BJ (cell line): ENCODE data around the gene DNAJC18. TPM values are rescaled to one million over a fixed set of nuclear protein-coding genes. Genes with fewer than 3 reads are reported as not detected.
A peak's percentile ranks its signal among the peaks of the same experiment; 100 is the strongest.

ENCODE experiments used
- CTCF ChIA-PET: fragments of 350-600 bp; formaldehyde crosslinking; extraction: SDS; loops from one replicate; lab custom pipeline; 2021; ENCODE audit warnings: antibody characterized with exemption, inconsistent platforms; lab: Yijun Ruan, JAX
- POLR2A ChIA-PET: fragments of 300-600 bp; sonication (Branson Sonifier 250); formaldehyde crosslinking; extraction: SDS; loops from one replicate; lab custom pipeline; 2021; ENCODE audit warnings: antibody characterized with exemption; lab: Charles Lee
- DNase-seq: peaks from one replicate; pipeline ENCODE4 v3.0.0-alpha.2; 2011; ENCODE audit warnings: low read depth
- H3K27me3 ChIP-seq: 2 replicates; pipeline ENCODE4 v1.6.0; 2011; ENCODE audit warnings: low read length; ENCODE audit not compliant: control insufficient read depth, insufficient read depth
- H3K36me3 ChIP-seq: 2 replicates; pipeline ENCODE4 v1.5.1; 2011; ENCODE audit warnings: low read length; ENCODE audit not compliant: control insufficient read depth, insufficient read depth
- H3K4me3 ChIP-seq: 2 replicates; pipeline ENCODE4 v1.5.1; 2011; ENCODE audit warnings: low read depth, mild to moderate bottlenecking, control low read depth, low read length
- CTCF ChIP-seq: IDR thresholded peaks from 2 replicates; pipeline ENCODE4 v1.5.1; 2011; ENCODE audit warnings: low read depth, mild to moderate bottlenecking, control low read depth, inconsistent platforms, low read length, moderate library complexity; ENCODE audit not compliant: insufficient read depth
- polyA plus RNA-seq: library from polyadenylated mRNA; depleted of rRNA; stranded (reverse); fragments of >200 nt; gene quantifications from 2 replicates; pipeline ENCODE4 v1.2.3, GENCODE V29; 2011

Gene DNAJC18
- polyA plus RNA-seq, 1 experiment = 5.2 TPM

- H3K4me3 ChIP-seq = peak overlapping the region; percentile 21
- no peak for DNase-seq
- no peaks in the 10 kb centered on the region for H3K36me3 ChIP-seq
- TF ChIP-seq CTCF = peak; percentile 54
- ChIA-PET CTCF (no interaction called here), POLR2A (no interaction called here)
- peaks cover 4% of the 10 kb centered on the region for H3K27me3 ChIP-seq
These were observed 46.4 kb downstream of the DNAJC18 start for GRCh38 chr5:139392678-139393496.

- H3K4me3 ChIP-seq = no peak overlapping the region; the same call in 1 of the 2 replicates
- ChIA-PET CTCF (no interaction called here), POLR2A (no interaction called here)
- H3K27me3 ChIP-seq = peaks cover 4% of the 10 kb centered on the region
- no peak for TF ChIP-seq CTCF
- no peaks in the 10 kb centered on the region for H3K36me3 ChIP-seq
- DNase-seq = no peak
These were observed 47.0 kb downstream of the DNAJC18 start for GRCh38 chr5:139392324-139392677.

DNA sequence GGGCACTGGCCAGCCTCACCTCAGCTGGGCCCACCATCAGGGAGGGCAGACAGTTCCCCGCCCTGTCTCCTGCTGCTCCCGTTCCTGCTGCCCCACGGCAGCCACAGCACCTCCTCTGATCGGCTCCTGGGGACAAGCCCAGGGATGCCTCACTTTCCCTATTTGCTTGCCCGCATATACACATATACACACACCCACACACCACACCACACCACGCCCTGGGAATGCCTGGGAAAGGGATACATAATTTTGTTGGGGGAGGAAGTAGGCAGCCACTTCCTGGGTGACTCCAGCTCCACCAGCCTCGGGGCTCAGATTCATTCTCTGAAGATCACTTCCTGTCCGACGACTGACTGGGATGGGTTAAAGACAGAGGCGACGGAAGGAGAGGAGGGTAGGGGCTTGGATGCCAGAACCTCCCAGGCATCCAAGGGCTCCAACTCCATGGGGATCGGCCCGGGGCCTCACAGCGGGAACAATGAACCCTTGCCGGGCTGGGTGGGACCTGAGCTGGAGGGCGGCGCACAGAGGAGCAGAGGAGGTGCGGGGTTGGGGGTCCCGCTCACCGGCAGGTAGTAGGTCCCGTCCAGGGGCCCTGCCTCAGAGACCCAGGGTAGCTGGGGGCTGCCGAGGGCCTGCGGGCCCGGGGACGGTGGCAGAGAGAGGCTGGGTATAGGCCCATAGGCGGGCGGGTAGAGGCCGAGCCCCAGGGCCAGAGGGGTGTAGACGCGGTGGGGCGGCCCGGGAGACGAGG lies 47.6 kb downstream of the DNAJC18 start:
- CTCF ChIA-PET = interaction anchor here (0.9 to 1.1 kb wide), 2 partner anchors 9 to 15 kb away, joined by 3 to 4 read pairs; no protein-coding TSS in a partner anchor
- TF ChIP-seq CTCF = no peak
- no peak for DNase-seq
- Histone ChIP-seq H3K36me3 (no peaks in the 10 kb centered on the region), H3K27me3 (peaks cover 4% of the 10 kb centered on the region), H3K4me3 (no peak overlapping the region; the same call in 1 of the 2 replicates)
- POLR2A ChIA-PET = no interaction called here

GRCh38 chr5:139390639-139391569 lies 48.4 kb downstream of the DNAJC18 start:
- CTCF ChIA-PET = interaction anchor here (0.9 to 1.3 kb wide), 3 partner anchors 10 to 16 kb away, joined by 3 to 4 read pairs (median 3); partner anchors contain the start of gene SPATA24
- H3K27me3 ChIP-seq = peaks cover 4% of the 10 kb centered on the region
- no peak for DNase-seq
- POLR2A ChIA-PET = no interaction called here
- no peak for TF ChIP-seq CTCF
- no peak overlapping the region for H3K4me3 ChIP-seq
- no peaks in the 10 kb centered on the region for H3K36me3 ChIP-seq
